GM23338 (cell line): ENCODE data around the gene ELOVL7. TPM values are rescaled to one million over a fixed set of nuclear protein-coding genes. Genes with fewer than 3 reads are reported as not detected.
"Not testable (repeated sequence)": the region's sequence is repeated elsewhere in the genome, so short reads cannot be mapped to it uniquely, and the experiment has no call there.

Experiments used
- ATAC-seq: fragments of 200-7000 bp; cut with Tn5 transposase; 3 replicates; pipeline ENCODE4 v1.9.1; 2020
- DNase-seq: peaks from one replicate; pipeline ENCODE4 v3.0.0-alpha.2; 2015; ENCODE audit warnings: low spot score
- H2AFZ ChIP-seq: fragments of 200-600 bp; sonication (generic); 2 replicates; pipeline ENCODE4 v1.8.0; 2016; ENCODE audit warnings: antibody characterized with exemption, mild to moderate bottlenecking, moderate library complexity
- H3F3A ChIP-seq: fragments of 200-600 bp; sonication (generic); replicated peaks from 2 replicates; pipeline ENCODE4 v1.8.0; 2017; ENCODE audit warnings: antibody characterized with exemption, mixed run types, low read depth
- H3K27ac ChIP-seq: fragments of 200-600 bp; sonication (generic); 2 replicates; pipeline ENCODE4 v1.6.1; 2016; ENCODE audit warnings: low read depth
- H3K27me3 ChIP-seq: fragments of 200-600 bp; sonication (generic); 2 replicates; pipeline ENCODE4 v1.8.0; 2016; ENCODE audit warnings: mild to moderate bottlenecking, mixed run types, moderate library complexity; ENCODE audit not compliant: insufficient read depth
- H3K36me3 ChIP-seq: fragments of 200-600 bp; sonication (generic); 2 replicates; pipeline ENCODE4 v1.8.0; 2016; ENCODE audit warnings: mild to moderate bottlenecking; ENCODE audit not compliant: insufficient read depth
- H3K4me1 ChIP-seq: fragments of 200-600 bp; sonication (generic); 2 replicates; pipeline ENCODE4 v1.8.0; 2016; ENCODE audit warnings: mild to moderate bottlenecking, moderate library complexity; ENCODE audit not compliant: insufficient read depth
- H3K4me2 ChIP-seq: fragments of 200-600 bp; sonication (generic); 2 replicates; pipeline ENCODE4 v1.7.1; 2017; ENCODE audit warnings: mixed run types
- H3K4me3 ChIP-seq: fragments of 200-600 bp; sonication (generic); 2 replicates; pipeline ENCODE4 v1.6.1; 2016; ENCODE audit warnings: mixed run types
- H3K79me2 ChIP-seq: fragments of 200-600 bp; sonication (generic); replicated peaks from 2 replicates; pipeline ENCODE4 v1.8.0; 2017; ENCODE audit warnings: mild to moderate bottlenecking; ENCODE audit not compliant: insufficient read depth
- H3K9me2 ChIP-seq: fragments of 200-600 bp; sonication (generic); 2 replicates; pipeline ENCODE4 v1.8.0; 2017; ENCODE audit not compliant: insufficient read depth
- H4K20me1 ChIP-seq: fragments of 200-600 bp; sonication (generic); replicated peaks from 2 replicates; pipeline ENCODE4 v1.8.0; 2017; ENCODE audit warnings: mild to moderate bottlenecking; ENCODE audit not compliant: insufficient read depth
- H3K27ac Mint-ChIP-seq: 2 replicates; pipeline ENCODE4 v1.8.0; 2020; ENCODE audit warnings: inconsistent platforms, mild to moderate bottlenecking, moderate library complexity, mixed read lengths
- H3K27me3 Mint-ChIP-seq: 3 replicates; pipeline ENCODE4 v1.8.0; 2022; ENCODE audit warnings: low read depth, mild to moderate bottlenecking, moderate library complexity, mixed read lengths, inconsistent platforms; ENCODE audit not compliant: insufficient read depth, poor library complexity
- H3K36me3 Mint-ChIP-seq: 3 replicates; pipeline ENCODE4 v1.8.0; 2021; ENCODE audit warnings: low read depth, mild to moderate bottlenecking, inconsistent platforms, moderate library complexity, mixed read lengths
- H3K4me1 Mint-ChIP-seq: 3 replicates; pipeline ENCODE4 v1.8.0; 2020; ENCODE audit warnings: mild to moderate bottlenecking, inconsistent platforms, mixed read lengths
- H3K4me3 Mint-ChIP-seq: 3 replicates; pipeline ENCODE4 v1.8.0; 2021; ENCODE audit warnings: moderate library complexity, mild to moderate bottlenecking, inconsistent platforms, mixed read lengths
- H3K9me3 Mint-ChIP-seq: 3 replicates; pipeline ENCODE4 v1.8.0; 2020; ENCODE audit warnings: moderate library complexity, mild to moderate bottlenecking, inconsistent platforms, mixed read lengths
- CREB1 ChIP-seq: fragments of 250-450 bp; sonication (Bioruptor Pico); IDR thresholded peaks from 2 replicates; pipeline ENCODE4 v1.5.0; 2020; ENCODE audit warnings: low read depth, mild to moderate bottlenecking, moderate library complexity
- CTCF ChIP-seq, 2 experiments: fragments of 200-600 bp in 1 of 2; sonication (generic) in 1 of 2; conservative IDR thresholded peaks; 2 replicates each; pipeline versions ENCODE4 v1.5.1 to v1.6.1; 2016 to 2017; ENCODE audit warnings: antibody characterized with exemption in 2 of 2, low read depth in 2 of 2, mild to moderate bottlenecking in 2 of 2, moderate library complexity in 1 of 2
- JUNB ChIP-seq: IDR thresholded peaks from one replicate; pipeline ENCODE4 v1.6.1; 2016; ENCODE audit warnings: antibody characterized with exemption; ENCODE audit not compliant: unreplicated experiment
- NANOG ChIP-seq: IDR thresholded peaks from 2 replicates; pipeline ENCODE4 v1.6.1; 2016; ENCODE audit warnings: antibody characterized with exemption, borderline replicate concordance
- POLR2AphosphoS5 ChIP-seq: IDR thresholded peaks from 2 replicates; pipeline ENCODE4 v1.6.1; 2016; ENCODE audit warnings: antibody characterized with exemption, low read depth
- STAT1 ChIP-seq: IDR thresholded peaks from one replicate; pipeline ENCODE4 v1.6.1; 2016; ENCODE audit warnings: antibody characterized with exemption; ENCODE audit not compliant: unreplicated experiment
- ZNF462 ChIP-seq: fragments of 250-450 bp; sonication (Bioruptor Pico); IDR thresholded peaks from 2 replicates; pipeline ENCODE4 v1.5.0; 2020; ENCODE audit warnings: mild to moderate bottlenecking, moderate library complexity
- polyA plus RNA-seq: library from polyadenylated mRNA; unstranded; fragments of >200 nt; fragmentation: Nextera tagmentation; extraction: Ambion mirVana; gene quantifications from 2 replicates; pipeline ENCODE4 v1.2.1, GENCODE V29; 2016
- total RNA-seq: library from RNA; depleted of rRNA; stranded (reverse); fragments of >200 nt; shearing (Covaris generic); gene quantifications from 2 replicates; pipeline ENCODE4 v1.2.3, GENCODE V29; 2014
- TF ChIP-seq, protein P1 (sequence below): IDR thresholded peaks from one replicate; pipeline ENCODE4 v1.6.1; 2018; ENCODE audit warnings: antibody characterized with exemption; ENCODE audit not compliant: unreplicated experiment
- TF ChIP-seq, protein P2 (sequence below): IDR thresholded peaks from 2 replicates; pipeline ENCODE4 v1.6.1; 2016; ENCODE audit warnings: antibody characterized with exemption

Gene ELOVL7
- total and polyA plus RNA-seq, 2 experiments from 2014 or later: 2.3 to 7.0 TPM

DNA sequence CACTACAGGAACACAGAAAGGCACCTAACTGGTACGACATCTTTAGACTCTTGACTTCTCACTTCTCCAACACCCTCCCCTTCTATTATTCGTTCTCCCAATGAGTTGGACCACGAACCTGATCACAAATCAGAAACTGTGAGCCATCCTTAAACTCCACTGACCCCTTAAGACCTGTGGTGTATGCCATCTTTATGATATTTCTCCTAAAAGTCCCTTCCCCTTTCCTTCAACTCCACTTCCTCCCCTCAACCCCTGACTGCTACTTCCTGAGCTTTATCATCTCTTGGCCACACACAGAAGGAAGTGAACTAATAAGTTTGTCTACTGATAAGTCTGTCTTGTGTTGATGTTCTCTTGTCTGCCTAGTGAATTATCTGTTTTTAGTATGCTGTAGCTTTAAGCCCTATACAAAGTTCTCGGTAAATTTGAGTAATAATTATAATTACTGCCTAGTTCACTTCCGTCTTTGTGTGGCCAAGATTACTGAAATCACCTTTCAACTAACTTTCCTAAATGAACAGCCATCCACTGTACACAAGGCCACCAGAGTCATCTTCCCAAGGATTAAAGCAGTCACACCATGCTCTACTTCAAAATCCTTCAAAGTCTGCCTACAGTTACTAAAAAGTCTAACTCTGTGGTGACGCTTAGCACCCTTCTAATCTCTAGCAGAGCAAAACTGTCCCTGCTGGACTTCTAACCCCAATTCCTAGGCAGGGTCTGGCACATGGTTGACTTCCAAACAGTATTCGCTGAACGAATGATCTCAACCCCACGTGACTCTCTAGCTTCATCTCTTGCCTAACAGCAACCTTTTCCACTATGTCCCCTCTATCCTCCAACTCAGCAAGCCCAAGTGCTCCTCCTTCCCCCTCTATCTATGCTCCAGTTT lies 23.2 kb downstream of the ELOVL7 start (continued):
- TF ChIP-seq ZNF462 (CRISPR knock-in tag): no peak
- no peak for TF ChIP-seq CTCF (conservative IDR thresholded peaks at IDR 0.05; ENCODE audit: low read depth in 2 of 2)
- TF ChIP-seq, protein P1, sequence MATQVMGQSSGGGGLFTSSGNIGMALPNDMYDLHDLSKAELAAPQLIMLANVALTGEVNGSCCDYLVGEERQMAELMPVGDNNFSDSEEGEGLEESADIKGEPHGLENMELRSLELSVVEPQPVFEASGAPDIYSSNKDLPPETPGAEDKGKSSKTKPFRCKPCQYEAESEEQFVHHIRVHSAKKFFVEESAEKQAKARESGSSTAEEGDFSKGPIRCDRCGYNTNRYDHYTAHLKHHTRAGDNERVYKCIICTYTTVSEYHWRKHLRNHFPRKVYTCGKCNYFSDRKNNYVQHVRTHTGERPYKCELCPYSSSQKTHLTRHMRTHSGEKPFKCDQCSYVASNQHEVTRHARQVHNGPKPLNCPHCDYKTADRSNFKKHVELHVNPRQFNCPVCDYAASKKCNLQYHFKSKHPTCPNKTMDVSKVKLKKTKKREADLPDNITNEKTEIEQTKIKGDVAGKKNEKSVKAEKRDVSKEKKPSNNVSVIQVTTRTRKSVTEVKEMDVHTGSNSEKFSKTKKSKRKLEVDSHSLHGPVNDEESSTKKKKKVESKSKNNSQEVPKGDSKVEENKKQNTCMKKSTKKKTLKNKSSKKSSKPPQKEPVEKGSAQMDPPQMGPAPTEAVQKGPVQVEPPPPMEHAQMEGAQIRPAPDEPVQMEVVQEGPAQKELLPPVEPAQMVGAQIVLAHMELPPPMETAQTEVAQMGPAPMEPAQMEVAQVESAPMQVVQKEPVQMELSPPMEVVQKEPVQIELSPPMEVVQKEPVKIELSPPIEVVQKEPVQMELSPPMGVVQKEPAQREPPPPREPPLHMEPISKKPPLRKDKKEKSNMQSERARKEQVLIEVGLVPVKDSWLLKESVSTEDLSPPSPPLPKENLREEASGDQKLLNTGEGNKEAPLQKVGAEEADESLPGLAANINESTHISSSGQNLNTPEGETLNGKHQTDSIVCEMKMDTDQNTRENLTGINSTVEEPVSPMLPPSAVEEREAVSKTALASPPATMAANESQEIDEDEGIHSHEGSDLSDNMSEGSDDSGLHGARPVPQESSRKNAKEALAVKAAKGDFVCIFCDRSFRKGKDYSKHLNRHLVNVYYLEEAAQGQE: no peak
- TF ChIP-seq STAT1: no peak
- TF ChIP-seq, protein P2, sequence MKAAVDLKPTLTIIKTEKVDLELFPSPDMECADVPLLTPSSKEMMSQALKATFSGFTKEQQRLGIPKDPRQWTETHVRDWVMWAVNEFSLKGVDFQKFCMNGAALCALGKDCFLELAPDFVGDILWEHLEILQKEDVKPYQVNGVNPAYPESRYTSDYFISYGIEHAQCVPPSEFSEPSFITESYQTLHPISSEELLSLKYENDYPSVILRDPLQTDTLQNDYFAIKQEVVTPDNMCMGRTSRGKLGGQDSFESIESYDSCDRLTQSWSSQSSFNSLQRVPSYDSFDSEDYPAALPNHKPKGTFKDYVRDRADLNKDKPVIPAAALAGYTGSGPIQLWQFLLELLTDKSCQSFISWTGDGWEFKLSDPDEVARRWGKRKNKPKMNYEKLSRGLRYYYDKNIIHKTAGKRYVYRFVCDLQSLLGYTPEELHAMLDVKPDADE: no peak
- TF ChIP-seq NANOG: no peak
- no peak for TF ChIP-seq JUNB
- TF ChIP-seq CREB1 (CRISPR knock-in tag): no peak
- TF ChIP-seq POLR2AphosphoS5: no peak

- H3K79me2 ChIP-seq, ATAC-seq, H3K4me1 ChIP-seq, H3K9me2 ChIP-seq, H4K20me1 ChIP-seq, H3K27me3 Mint-ChIP-seq, H3K4me3 ChIP-seq, H3K27me3 ChIP-seq, H2AFZ ChIP-seq, DNase-seq, H3K4me1 Mint-ChIP-seq, H3K36me3 Mint-ChIP-seq, H3K9me3 Mint-ChIP-seq, H3K4me2 ChIP-seq, H3K27ac ChIP-seq, H3F3A ChIP-seq, H3K27ac Mint-ChIP-seq, H3K4me3 Mint-ChIP-seq, H3K36me3 ChIP-seq: not testable (repeated sequence)
Measured at GRCh38 chr5:60816138-60816537, 27.9 kb downstream of the ELOVL7 start.
